Cardiac fibroblast (primary cell): ENCODE data around the gene ABITRAM.
"Not testable (repeated sequence)": the region's sequence is repeated elsewhere in the genome, so short reads cannot be mapped to it uniquely, and the experiment has no call there.

Experiments
- DNase-seq, 2 donors: peaks; one replicate each; pipeline versions ENCODE4 v3.0.0 to v3.0.0-alpha.2; 2010; ENCODE audit warnings: low read depth in 2 of 2
- H3K4me3 ChIP-seq, 2 donors: replicated peaks in 1 of 2; 1 replicate in 1 of 2; 2 replicates in 1 of 2; pipeline ENCODE4 v1.5.1; 2011; ENCODE audit warnings: low read depth in 2 of 2, low read length in 2 of 2, mild to moderate bottlenecking in 2 of 2, moderate library complexity in 1 of 2
- CTCF ChIP-seq: IDR thresholded peaks from one replicate; pipeline ENCODE4 v1.5.1; 2011; ENCODE audit warnings: low read depth, mild to moderate bottlenecking, low read length, inconsistent platforms

Gene ABITRAM

GRCh38 chr9:108897324-108898096 lies 36.7 kb upstream of the ABITRAM start:
- no peak overlapping the region for H3K4me3 ChIP-seq
- no peak for TF ChIP-seq CTCF
- no peak for DNase-seq

GRCh38 chr9:108899023-108899695 lies 35.0 kb upstream of the ABITRAM start:
- not testable (repeated sequence) for DNase-seq, H3K4me3 ChIP-seq

- DNase-seq: no peak
- TF ChIP-seq CTCF: no peak
- no peak overlapping the region for H3K4me3 ChIP-seq
Observed at GRCh38 chr9:108900176-108900575, 34.0 kb upstream of the ABITRAM start.

GRCh38 chr9:108903420-108904103 lies 30.6 kb upstream of the ABITRAM start:
- no peak for DNase-seq
- no peak overlapping the region for H3K4me3 ChIP-seq
- TF ChIP-seq CTCF: no peak

GRCh38 chr9:108904161-108904560 lies 30.0 kb upstream of the ABITRAM start:
- H3K4me3 ChIP-seq: no peak overlapping the region
- DNase-seq: no peak
- no peak for TF ChIP-seq CTCF

GRCh38 chr9:108905494-108905893 lies 28.7 kb upstream of the ABITRAM start:
- H3K4me3 ChIP-seq: no peak overlapping the region
- no peak for TF ChIP-seq CTCF
- DNase-seq: no peak

- H3K4me3 ChIP-seq: no peak overlapping the region
Observed at GRCh38 chr9:108910402-108910801, 23.8 kb upstream of the ABITRAM start.

More at GRCh38 chr9:108910402-108910801, 23.8 kb upstream of the ABITRAM start:
- no peak for DNase-seq
- no peak for TF ChIP-seq CTCF
